C1 segment of cervical spinal cord (tissue), 14 donors: ENCODE measurements around the gene HK1.

Experiments used
- DNase-seq, 14 donors: peaks; one replicate each; lab custom pipeline; 2025; lab: John Stamatoyannopoulos, UW

The HK1 gene

DNA sequence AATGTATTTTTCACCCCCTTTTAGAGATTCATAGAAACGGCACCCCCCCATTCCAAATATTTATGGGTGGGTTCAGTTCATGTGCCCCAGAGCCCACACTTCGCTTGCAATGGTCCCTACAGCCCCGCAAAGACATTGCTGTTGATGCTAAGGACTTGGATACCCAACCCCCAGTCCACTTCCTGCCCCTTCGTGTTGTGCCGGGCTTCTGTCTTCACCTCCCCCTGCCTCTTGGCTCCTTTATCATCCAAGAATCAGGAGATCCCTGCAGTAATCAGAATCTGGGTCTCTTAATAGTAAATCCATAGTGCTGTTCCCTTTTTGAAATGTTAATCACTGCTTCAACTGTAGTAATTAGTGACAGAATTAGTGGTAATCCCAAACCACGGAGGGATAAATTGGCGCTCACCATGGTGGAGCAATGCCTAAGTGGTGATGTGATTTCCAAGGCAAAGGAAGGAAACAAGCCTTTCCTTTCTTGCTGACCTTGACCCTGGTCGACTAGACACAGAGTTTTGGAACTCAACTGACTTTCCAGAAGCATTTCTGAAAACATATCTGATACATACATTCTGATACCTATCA is 67.7 kb downstream of the HK1 start:
- DNase-seq: no peak

DNA sequence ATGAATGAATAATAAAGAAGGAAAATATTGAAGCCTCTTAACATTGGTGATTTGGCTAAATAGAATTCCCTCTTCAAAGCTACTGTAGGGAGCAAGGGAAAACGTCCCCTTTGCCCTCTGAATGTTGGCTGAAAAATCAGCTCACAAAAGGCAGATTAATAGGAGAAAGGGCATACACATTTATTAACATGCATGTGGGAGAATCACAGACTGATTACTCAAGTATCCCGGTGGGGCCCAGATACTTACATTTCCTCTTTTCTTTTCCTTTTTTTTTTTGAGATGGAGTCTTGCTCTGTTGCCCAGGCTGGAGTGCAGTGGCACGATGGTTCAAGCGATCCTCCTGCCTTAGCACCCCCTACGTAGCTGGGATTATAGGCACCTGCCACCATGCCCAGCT is 68.5 kb downstream of the HK1 start:
- DNase-seq: no peak

DNA sequence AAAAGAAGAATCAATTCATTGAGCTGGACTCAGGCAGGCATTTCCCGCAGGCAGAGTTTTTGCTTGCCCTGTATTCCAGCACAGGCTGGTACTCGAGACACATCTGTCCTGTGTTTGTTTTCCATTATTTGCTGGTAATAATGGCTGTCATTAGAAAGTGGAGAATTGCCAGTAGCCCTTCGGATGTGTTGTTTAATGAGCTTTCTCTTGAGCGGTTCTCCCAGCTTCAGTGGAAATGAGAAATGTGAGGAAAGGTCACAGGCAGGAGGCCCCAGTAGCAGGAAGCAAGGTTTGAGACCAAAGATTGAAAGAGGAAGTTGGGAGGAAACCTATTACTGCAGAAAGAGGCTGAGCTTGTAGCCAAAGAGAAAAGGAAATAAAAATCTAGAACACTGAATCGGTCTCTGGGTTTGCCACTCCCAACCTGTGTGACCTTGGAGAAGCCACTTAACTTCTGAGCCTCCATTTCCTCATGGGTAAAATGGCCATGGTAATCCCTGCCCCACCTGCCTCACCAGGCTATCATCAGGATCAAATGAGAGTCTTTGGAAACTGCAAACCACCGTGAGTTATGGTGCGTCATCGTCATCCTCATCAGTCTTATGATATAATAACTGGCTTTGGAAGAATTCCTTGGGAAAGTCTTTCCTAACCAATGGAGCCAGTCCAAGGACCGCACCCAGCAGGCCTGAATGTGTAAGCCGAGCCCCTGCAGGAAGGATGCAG is 70.7 kb downstream of the HK1 start:
- DNase-seq: no peak

DNA sequence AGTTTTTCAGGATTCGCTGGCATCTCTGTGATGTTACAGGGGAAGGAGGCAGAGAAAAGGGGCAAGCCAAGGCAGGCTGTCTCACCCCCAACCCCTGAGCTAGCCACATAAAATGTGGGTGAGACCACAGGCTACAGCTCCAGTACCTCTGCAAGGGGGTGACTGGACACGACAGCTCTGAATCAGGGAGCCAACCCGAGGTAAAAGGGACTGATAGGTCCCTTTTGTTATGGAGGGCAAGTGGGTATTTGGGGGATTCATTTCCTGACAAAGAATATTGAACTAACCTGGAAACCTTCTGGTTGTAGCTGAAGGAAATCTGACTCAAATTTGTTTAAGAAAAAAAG is 71.2 kb downstream of the HK1 start:
- DNase-seq: no peak

DNA sequence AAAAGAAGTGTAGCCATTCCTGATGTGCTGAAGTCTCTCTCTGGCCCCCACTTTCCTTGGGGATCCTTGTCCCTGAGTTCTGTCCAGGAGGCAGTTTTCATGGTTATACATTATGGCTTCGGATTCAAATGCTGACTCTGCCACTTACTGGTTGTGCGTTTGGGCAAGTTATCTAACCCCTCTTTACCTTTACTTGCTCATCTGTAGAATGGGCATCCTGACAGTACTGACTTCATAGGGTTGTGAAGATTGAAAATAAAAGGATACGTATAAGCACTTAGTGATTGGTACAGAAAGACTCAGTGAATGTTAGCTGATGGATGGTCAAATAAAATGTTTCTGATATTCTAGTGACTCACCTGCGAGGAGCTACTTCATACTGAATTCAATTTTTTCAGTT is 73.3 kb downstream of the HK1 start:
- no peak for DNase-seq

DNA sequence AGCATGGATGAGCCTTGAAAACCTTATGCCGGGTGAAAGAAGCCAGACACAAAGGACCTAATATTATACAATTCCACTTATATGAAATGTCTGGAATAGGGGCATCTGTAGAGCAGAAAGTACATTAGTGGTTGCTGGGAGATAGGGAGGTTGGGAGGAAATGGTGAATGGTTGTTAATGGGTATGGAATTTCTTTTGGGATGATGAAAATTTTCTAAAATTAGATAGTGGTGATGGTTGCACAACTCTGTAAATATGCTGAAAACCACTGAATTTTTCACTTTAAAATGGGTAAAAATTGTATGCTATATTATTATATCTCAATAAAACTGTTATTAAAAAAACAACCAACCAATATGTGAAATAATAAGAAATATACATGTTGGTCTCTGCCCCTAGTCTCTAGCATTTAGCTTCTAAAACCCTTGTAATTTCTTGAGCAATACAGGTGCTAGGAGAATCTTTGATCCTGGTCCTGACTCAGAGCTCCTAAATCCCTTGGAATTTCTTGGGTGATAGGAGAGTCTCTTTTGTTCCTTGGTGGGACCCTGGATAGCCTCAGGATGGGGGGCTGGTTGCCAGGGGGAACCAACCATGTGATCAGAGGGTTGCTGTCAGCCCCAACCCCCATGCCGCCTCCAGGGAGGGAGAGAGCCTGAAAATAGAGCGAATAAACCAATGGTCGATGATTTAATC is 74.4 kb downstream of the HK1 start:
- DNase-seq: no peak

DNA sequence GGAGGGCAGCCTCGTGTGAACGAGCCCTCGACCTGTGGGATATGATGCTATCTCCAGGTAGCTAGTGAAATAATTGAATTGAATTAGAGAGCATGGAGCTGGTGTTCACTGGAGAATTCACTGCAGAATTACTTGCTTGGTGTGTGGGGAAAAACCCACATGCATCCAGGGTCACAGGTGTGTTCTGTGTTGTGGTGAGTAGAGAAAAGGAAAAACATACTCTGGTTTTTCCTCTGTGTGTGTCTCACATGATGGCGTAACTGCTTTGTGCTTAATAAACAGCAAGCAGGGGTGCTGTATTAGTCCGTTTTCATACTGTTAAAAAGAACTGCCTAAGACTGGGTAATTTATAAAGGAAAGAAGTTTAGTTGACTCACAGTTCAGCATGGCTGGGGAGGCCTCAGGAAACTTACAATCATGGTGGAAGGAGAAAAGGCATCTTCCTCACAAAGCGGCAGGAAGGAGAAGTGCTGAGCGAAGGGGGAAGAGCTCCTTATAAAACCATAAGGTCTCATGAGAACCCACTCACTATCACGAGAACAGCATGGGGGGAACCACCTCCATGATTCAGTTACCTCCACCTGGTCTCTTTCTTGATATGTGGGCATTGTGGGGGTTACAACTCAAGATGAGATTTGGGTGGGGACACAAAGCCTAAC is 75.8 kb downstream of the HK1 start:
- no peak for DNase-seq

DNA sequence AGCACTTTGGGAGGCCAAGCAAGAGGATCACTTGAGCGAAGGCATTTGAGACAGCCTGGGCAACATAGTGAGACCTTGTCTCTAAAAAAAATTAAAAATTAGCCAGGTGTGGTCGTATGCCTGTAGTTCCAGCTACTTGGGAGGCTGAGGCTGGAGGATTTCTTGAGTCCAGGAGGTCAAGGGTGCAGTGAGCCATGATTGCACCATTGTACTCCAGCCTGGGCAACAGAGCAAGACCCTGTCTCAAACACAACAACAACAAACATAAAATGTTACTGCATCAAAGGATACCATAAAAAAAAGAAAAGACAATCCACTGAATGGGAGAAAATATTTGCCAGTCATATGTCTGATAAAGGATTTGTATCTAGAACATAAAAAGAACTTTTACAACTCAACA is 77.9 kb downstream of the HK1 start:
- no peak for DNase-seq

DNA sequence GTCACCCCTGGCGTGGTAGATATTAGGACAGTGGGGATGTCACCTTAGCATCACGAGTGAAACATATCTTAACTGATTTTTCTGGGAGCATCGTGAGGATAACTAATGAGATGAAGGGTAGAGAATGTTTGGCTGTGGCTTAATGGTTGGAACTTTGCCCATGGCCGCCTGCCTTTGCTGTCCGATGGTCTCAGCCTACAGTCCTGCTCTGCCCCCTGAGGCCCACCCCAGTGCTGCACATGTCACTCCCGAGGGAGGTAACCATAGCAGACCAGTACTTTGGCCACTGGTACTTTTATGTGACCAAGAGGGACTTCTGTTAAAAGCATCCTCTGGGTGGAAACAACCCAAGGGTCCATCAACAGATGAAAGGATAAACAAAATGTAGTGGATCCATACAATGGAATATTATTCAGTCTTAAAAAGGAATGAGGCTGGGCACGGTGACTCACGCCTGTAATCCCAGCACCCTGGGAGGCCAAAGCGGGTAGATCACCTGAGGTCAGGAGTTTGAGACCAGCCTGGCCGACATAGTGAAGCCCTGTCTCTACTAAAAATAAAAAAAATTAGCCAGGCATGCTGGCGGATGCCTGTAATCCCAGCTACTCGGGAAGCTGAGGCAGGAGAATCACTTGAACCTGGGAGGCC is 80.0 kb downstream of the HK1 start:
- DNase-seq: no peak

DNA sequence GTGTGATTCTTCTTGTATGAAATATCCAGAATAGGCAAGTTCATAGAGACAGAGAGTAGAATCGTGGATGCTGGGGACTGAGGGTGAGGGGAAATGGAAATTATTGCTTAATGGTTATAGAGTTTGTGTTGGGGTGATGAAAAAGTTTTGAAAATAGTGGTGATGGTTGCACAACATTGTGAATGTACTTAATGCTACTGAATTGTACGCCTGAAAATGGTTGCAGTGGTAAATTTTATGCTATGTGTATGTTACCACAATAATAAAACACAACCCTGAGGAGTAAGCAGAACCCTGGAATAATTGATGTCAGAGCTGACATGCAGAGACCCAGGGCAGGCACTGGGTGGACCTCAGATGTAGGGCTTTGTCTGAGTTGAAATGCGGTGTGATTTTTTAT is 80.9 kb downstream of the HK1 start:
- DNase-seq: no peak

DNA sequence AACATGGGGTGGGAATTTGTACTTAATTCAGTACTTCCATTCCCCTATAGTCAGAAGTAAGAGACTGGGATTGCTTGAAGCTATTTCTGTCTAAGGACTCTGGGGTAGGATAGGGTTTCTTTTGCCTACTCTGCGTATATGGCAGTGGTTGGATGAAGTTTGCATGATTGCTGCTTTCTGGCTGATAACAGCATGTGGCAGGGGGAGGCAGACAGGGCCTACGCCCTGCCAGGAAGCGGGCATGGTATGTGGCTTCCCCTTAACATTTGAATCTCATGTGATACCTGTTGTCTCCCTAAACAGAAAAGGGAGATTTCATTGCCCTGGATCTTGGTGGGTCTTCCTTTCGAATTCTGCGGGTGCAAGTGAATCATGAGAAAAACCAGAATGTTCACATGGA is 81.3 kb downstream of the HK1 start:
- DNase-seq: no peak

DNA sequence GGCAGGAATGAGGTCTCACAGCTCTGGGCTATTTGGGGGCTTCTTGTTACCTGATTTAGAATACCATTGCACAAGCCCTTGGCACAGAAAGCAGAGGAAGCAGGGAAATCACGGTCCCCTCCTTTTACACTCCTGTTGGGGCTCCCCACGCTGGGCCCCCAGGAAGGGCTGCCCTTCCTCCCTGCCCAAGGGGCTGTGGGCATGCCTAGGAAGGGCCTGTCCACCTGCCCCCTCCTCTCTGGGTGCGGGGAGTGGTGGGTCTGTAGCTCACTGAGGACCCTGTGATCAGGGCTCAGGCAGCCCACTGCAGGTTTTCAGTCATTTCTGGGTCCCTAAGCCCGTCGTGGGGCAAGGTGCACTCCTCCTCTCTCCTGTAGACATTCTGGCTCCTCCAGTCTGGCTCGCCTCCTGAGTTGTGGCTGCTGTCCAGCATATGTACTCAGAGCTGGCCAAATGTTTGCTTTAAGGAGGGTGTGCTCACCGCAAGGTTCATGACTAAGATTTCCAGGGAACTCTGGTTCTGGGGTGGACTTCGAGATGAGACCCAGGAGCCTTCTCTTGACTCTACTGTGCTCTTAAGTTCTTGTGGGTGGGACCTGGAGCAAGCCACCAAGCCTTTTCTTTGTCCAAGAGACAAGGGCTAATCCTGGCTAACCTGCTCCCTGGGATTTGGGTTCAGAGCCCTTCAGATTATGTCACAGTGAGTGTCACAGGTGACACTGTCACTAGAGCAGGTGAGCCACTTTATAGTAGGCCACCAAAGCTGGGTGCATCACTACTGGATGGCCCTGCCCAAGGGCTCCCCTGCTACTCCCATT is 82.4 kb downstream of the HK1 start:
- DNase-seq: peak in 1 of 14 donors; percentile 88

DNA sequence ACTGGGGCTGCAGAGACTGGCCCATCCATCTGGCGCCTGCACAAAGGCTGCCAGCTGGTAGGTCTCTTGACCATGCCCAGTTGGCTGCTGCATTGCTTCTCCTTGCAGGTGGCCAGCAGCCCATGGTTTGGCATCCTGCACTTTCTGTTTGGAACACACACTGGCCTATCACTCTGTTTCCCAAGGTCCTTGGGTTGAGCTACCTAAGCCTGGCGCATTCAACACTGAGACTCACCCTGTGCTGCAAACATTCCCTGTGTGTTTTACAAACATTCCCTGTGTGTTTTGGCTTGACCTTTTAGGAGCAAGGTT is 83.0 kb downstream of the HK1 start:
- DNase-seq: peak in 4 of 14 donors; percentile 15 to 97 (median 44)

DNA sequence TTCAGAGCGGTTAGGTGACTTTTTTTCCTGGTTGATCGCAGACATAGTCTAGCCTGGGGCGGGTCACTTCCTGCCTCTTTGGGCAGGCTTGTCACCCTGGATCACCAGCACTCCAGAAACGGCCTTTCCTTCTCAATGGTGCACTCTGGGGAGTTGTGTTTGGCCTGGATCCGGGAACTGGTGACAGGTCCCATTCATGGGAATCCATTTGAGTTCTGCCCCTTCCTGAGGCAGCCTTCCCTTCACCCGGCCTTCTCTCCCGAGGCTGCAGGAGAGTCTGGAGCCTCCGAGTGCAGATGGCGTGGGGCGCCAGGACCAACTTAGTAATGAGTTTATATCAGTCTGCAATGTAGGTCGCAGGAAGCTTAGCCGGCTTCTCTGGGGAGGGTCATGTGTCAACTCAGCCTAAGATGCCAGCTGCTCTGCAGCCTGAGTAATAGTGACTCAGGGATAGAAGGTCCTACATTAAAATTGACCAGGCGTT is 84.2 kb downstream of the HK1 start:
- DNase-seq: peak in 1 of 14 donors; percentile 34

DNA sequence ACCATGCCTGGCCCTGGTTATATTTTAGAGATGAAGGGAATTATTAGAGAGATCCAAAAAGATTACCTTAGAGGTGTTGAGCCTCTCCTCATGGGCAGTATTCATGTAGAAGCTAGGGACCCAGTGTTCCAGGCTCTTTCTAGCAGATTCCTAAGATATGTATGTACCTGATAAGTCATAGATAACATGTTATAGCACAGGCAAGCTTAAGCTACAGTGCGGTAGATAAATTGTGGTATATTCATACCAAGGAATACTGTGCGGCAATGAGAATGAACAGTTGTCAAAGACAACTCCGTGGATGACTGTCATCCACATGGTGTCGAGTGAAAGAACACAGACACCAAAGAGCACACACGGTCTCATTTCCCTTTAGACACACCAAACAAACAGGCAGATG is 85.4 kb downstream of the HK1 start:
- DNase-seq: no peak

DNA sequence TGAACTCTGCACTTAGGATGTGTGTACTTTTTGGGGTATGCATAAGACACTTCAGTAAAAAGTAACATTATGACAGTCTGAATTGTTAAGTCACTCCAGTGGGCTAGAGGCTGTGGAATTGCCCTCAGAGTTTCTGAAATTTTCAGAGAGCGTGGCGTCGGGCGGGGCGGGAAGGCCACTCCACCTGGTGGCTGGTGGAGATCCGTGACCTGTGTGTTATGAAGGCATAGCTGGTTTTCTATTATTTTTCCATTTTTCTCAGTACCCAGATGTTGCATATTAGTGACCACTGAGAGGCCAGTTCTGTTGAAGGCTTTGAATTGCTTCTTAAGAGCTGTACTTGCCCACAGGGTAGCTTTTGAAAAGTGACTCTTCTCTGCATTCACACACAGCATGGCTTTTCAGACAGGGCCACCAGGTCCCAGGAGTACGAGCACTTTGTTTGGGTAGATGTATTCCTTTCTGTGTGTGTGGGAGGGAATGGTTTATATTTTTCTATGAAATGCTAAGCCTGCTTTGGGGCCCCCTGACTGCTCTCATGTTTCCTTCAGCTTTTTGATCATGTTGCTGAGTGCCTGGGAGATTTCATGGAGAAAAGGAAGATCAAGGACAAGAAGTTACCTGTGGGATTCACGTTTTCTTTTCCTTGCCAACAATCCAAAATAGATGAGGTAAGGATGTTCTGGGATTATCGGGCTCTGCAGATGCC is 86.1 kb downstream of the HK1 start:
- DNase-seq: no peak

DNA sequence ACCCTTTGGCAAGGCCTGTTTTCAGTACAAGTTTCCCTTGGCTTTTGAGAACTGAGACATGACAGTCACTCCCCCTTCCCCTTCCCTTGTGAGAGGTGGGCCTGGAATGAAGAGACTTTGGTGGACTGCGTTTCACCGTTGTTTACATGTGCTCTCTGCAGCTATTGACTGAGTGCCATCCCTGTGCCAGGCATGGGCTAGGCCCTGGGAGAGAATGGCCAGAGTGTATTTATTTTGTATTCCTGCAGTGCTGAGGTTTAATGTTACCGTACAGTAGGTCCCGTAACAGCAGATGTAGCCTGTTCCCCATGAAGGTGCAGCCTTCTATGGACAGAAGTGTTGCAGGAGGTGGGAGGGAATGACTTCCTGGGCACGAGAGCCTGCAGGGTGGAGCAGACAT is 88.4 kb downstream of the HK1 start:
- no peak for DNase-seq

DNA sequence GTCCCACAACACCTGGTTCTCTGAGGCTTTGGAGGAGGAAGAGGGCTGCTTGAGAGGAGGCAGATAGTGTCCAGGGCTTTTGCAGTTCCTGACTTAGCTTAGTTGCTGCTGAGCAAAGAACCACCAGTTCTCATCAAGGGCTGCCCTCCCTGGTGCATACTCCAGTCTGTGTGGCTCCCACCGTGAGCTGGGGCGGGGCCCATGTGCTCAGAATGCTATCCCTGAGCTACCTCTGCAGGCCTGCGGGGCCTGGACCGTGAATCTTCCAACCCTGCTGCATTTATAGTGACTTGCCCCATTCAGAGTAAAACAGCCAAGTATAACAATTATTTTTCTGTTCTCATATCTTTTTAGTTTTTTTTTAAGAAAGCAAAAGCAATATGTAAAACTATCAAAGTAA is 89.2 kb downstream of the HK1 start:
- no peak for DNase-seq

DNA sequence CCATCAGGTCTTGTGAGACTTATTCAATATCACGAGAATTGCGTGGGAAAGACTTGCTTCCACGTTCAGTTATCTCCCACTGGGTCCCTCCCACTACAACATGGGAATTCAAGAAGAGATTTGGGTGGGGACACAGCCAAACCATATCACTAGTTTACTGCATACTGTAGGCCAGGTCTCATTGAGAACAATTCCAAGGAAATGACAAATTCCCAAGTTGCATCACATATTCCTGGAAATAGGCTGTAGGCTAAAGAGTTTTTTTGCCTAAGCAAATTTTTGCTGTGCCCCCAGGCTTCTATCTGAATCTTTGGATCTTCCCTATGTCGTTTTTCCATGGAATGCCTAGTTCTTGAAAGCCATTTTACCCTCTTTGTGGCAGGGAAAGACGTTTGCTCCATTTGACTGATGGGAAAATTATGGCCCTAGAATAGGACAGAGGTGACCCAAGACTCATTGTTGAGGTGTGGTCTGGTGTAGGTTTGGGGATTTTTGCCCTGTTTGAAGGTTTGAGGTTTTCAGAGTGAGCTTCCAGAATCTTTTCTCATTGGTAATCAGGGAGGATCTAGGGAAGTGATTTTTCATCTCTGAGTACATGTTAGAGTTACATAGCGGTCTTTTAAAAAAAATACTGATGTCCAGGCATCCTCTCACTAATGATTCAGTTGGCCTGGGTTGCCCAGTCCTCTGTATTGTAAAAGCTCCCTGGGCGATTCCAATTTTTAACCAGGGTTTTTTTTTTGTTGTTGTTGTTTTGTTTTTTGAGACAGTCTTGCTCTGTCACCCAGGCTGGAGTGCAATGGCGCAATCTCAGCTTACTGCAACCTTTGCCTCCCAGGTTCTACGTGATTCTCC is 94.1 kb downstream of the HK1 start:
- DNase-seq: no peak

DNA sequence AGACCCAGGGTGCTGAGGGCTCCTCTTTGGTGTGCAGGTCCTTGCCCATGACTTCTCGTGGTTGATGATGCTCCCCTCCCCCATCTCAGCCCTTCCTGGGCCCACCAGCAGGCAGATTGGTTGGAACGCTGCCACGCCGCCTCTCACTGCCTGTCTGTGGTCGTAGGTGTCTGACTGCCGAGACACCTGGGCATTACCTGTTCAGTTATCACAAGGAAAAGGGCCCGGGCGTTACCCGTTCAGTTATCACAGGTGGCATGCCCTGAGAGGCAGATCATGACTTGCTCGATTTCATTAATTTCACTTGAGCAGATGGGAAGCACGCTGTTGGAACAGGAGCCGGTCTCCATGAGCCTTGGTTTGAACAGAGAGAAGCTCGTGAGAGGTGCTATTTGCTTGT is 95.9 kb downstream of the HK1 start:
- DNase-seq: peak in 1 of 14 donors; percentile 58
